Esophagus squamous epithelium (tissue), 4 donors: Measurements from ENCODE around the gene ZNF479.

Experiments
- POLR2A ChIP-seq, 4 donors: fragments of 450-650 bp; IDR thresholded peaks; one replicate each; pipeline ENCODE4 v1.6.1; 2017; ENCODE audit warnings: antibody characterized with exemption in 4 of 4, mild to moderate bottlenecking in 4 of 4, moderate library complexity in 3 of 4
- TF ChIP-seq, protein P1 (sequence below), 6 experiments: fragments of 450-650 bp in 4 of 6; fragments of 200-600 bp in 2 of 6; sonication (generic) in 2 of 6; IDR thresholded peaks; one replicate each; pipeline ENCODE4 v1.5.1; 2016 to 2019; ENCODE audit warnings: antibody characterized with exemption in 6 of 6, mild to moderate bottlenecking in 4 of 6, moderate library complexity in 4 of 6

DNA sequence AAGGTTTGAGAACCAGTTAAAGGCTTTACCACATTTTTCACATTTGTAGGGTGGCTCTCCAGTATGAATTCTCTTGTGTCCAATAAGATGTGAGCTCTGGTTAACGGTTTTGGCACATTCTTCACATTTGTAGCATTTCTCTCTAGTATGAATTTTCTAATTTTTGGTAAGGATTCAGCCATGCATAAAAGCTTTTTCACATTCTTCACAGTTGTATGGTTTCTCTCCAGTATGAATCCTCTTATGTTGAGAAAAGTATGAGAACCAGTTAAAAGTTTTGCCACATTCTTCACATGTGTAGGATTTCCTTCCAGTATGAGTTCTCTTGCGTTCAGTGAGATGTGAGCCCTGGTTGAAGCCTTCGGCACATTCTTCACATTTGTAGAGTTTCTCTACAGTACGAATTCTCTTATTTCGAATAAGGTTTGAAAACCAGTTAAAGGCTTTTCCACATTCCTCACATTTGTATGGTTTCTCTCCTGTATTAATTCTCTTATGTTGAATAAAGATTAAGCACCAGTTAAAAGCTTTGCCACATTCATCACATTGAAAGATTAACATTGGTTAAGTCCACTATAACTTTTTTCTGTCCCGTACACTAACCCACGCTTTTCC, 33.2 kb upstream of the ZNF479 start:
- TF ChIP-seq, protein P1, sequence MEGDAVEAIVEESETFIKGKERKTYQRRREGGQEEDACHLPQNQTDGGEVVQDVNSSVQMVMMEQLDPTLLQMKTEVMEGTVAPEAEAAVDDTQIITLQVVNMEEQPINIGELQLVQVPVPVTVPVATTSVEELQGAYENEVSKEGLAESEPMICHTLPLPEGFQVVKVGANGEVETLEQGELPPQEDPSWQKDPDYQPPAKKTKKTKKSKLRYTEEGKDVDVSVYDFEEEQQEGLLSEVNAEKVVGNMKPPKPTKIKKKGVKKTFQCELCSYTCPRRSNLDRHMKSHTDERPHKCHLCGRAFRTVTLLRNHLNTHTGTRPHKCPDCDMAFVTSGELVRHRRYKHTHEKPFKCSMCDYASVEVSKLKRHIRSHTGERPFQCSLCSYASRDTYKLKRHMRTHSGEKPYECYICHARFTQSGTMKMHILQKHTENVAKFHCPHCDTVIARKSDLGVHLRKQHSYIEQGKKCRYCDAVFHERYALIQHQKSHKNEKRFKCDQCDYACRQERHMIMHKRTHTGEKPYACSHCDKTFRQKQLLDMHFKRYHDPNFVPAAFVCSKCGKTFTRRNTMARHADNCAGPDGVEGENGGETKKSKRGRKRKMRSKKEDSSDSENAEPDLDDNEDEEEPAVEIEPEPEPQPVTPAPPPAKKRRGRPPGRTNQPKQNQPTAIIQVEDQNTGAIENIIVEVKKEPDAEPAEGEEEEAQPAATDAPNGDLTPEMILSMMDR (IDR thresholded peaks at IDR 0.05), result no peak
- no peak for TF ChIP-seq POLR2A (IDR thresholded peaks at IDR 0.05)
